HUDEP-2 (cell line): ENCODE measurements around the gene ULBP2.
A peak's percentile ranks its signal among the peaks of the same experiment; 100 is the strongest.
"Not testable (repeated sequence)": the region's sequence is repeated elsewhere in the genome, so short reads cannot be mapped to it uniquely, and the experiment has no call there.

Experiments used
- DNase-seq, 76 experiments: peaks; one replicate each; lab custom pipeline; 2025; ENCODE audit not compliant: unreplicated experiment in 76 of 76; lab: John Stamatoyannopoulos, UW

ULBP2 gene

DNA sequence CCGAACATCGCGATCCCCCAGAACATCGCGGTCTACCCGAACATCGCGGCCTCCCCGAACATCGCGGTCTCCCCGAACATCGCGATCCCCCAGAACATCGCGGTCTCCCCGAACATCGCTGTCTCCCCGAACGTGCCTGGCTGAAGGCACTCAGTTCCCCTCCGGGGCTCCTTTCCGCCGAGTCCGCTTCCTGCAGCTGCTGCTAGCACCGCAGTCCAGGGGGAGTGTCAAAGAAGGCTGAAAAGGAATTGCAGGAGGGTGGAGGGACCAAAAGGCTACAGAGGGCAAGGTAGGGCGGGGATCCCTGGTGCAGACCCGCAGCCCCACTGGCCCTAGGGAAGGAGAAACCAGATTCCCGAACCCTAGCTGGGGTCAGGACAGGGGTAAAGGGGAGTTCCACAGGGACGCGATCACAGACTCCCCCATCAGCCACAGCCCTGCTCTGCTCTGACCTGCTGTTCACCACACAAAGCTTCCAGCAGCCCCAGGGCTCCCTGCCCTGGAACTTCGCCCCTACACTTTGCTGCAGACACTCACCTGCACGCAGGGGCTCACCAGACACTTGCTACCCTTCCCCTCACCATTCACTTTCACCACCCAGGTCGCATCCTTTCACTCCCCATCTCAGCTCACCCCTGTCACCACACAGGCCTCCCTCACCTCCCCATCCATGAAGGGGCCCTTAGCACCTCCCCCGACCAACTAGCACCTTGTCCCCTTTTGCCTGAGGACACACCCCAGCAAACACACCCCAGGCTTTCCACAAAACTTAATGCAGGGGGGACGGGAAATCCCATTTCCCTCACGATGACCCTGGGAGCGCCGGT lies 23.6 kb downstream of the ULBP2 start:
- no peak for DNase-seq

DNA sequence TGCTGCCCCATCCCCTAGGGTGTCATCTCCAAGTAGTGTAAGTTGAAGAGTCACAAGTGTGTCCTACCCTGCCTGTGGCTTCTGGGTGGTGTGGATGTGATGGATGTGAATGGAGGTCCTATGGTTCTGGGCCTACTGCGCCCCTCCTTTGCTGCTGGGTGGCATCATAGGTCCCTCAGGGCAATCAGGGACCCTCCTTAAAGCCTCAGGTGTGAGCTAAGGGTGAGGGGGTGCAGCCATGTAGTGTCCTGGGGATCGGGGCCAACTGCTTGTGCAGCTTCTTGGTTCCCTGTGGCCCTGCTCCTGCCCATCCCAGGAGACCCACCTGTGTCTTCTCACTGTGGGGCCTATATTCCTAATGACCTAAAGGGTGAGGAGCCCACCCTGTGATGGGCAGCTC lies 24.5 kb downstream of the ULBP2 start:
- not testable (repeated sequence) for DNase-seq

DNA sequence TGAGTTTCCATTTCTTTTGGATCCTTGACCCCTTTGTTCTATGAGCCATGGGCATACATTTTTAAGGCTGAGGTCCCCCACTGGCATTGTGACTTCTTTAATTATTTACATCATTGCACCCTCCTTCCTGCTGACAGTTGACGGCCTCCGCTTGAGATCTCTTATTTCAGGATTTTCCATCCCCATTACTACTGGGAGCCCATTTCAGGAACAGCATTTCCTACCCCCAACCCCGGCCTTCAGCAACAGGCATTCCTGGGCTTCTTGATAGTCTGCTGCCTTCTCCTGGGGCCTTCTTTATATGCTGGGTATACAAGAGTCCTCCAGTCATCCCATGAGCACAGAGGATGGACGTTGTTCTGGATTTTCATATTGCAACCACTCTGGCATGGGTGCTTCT lies 25.8 kb downstream of the ULBP2 start:
- no peak for DNase-seq

DNA sequence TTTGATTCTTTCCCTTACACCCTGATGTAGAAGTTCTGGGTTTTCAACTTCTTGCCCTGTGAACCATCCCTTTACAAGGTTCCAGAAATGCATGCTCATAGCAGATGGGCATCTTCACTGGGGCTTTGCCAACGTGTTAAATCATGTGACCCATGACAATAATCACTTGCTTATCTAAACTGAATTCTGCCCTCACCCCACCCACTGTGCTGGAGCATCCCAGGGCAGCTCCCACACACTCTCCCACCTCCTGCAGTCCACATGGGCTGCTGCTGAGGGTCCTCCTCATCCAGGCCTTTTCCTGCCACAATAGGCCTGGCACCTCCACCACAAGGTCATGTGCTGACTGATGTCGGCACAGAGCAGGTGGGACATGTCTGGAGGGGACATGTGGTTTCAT lies 26.2 kb downstream of the ULBP2 start:
- peak in 50 of 76 experiments; percentile 7 to 75 (median 45) for DNase-seq

DNA sequence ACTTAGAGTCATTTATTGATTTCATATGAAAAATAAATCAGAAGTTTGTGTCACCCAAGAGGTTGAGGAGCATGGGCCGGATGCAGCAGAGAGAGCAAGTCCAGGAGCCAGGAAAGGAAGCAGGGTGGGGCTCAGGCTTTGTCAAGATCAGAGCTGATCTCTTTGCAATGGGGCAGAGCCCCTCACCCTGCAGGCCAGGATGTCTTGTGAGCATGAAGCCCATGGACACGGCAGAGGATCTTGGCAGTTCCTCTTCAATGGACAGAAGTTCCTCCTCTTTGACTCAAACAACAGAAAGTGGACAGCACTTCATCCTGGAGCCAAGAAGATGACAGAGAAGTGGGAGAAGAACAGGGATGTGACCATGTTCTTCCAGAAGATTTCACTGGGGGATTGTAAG lies 27.1 kb downstream of the ULBP2 start:
- DNase-seq = not testable (repeated sequence)

DNA sequence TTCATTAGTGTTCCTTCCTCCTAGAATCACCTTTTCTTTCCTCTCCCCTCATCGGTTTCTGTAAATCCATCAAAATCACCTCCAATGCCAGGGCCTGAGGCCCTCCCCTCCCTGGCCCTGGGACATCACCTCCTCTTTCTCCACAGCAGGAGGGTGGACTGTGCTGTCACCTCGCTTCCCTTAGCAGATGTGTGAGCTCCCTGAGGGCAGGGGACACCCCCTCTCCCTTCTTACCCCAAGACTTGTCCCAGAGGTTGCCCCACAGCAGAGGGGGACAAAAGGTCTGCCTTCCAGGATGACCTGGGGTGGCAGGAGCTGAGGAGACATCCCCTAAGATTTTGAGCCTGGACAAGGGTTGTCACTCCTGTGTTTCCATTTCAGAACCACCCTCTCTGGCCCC lies 27.8 kb downstream of the ULBP2 start:
- no peak for DNase-seq

DNA sequence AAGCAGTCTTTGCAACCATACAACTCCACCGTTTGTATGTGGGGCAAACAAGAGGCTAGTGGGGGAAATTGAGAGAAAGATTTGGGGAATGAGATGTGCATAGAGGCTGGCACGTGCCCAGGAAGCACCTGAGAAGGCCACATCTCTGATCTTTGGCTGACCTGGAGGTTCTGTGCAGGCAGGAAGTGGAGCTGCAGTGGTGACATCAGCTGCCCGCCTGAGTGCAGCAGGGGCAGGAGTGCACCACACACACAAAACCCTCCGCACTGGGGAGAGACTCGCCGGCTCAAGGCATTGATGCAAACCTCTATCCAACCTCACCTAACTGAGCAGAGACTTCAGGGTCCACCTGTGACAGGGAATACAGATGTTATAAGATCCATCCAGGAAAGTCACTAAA lies 32.6 kb downstream of the ULBP2 start:
- DNase-seq = not testable (repeated sequence)

DNA sequence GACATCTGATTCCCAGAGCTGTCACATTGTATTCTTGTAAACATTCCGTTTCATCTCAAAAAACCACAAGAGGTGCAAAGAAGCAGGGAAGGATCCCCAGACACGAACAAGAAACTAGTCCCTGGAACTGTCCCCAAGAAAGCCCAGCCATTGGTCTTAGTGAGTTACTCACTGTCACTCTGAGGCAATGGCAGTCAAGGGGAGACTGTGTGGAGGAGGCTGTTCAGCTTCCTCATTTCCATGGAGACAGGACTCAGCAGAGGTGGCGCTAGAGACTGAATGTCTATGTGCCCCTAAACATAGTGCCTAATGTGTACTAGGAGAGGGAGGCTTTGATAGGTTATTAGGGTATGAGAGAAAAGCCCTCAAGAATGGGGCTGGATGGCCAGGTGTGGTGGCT lies 33.0 kb downstream of the ULBP2 start:
- peak in 1 of 76 experiments; percentile 13 for DNase-seq

DNA sequence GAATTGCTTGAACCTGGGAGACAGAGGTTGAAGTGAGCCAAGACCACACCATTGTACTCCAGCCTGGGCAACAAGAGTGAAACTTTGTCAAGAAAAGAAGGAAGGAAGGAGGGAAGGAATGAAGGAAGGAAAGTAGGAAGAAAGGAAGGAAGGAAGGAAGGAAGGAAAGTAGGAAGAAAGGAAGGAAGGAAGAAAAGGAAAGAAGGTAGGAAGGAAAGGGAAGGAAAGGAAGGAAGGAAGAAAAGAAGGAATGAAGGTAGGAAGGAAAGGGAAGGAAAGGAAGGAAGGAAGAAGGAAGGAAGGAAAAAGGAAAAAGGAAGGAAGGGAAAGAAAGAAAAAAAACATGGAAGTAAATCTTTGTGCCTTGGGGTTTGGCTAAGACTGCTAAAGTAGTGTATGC lies 33.6 kb downstream of the ULBP2 start:
- no peak for DNase-seq

DNA sequence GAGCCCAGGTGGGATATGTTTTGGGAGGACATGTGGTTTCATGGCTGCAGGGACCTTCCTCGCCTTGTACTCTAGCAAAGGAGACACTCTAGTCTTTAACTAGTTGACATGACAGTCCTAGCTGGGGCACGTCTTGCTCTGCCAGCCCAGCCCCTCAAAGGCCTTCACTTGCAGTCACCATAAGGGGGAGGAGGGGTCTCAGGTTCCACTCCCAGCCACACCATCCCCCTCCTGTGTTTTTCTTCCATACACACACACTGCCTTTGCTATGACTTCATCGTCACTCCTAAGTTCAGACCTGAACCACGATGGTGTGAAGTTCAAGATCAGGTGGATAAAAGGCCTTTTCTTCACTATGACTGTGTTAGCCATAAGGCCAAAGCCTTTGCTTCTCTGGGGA lies 35.4 kb downstream of the ULBP2 start:
- DNase-seq = no peak

DNA sequence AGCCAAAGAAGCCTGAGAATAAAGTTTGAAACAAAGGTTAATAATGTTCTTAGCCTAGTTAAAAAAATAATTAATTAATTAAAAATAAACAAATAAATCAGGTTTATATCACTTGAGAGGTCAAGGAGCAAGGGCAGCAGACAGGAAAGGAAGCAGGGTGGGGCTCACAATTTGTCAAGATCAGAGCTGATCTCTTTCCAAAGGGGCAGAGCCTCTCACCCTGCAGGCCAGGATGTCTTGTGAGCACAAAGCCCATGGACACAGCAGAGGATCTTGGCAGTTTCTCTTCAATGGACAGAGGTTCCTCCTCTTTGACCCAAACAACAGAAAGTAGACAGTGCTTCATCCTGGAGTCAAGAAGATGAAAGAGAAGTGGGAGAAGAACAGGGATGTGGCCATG lies 36.8 kb downstream of the ULBP2 start:
- no peak for DNase-seq

DNA sequence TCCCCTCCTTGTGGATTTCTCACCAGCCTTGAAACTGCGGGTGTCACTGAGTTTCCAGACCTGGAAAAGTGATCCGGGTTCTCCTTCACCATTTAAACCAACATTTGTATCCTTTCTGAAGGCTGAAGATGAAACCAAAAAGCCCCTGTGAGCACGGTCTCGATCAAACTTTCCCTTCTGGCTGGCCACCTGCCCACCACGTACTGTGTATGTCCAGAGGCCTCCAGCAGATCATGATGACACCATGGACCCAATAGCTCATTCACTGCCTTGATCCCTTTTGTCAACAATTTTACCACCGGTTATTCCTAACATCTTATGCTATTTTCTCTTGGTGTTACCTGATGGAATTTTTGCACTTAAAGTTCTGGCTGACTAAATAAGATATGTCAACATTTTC lies 37.5 kb downstream of the ULBP2 start:
- no peak for DNase-seq

DNA sequence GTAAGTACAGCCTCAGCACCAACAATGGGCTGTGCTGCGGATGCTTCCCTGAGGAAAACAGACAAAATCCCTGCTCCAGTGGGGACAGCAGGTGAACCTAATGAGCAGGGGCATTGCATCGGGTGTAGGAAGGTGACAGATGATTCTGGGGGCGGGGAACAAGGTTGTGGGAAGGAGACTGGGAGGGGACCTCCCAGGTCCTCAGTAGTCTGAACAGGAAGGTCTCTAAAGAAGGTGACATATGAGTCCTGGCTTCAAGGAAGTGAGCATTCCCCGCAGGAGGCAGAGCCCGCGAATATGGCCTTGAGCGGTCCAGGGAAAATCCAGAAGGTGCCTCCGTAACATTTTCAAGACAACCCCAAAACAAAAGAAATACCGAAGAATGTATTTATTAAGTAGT lies 41.3 kb downstream of the ULBP2 start:
- no peak for DNase-seq

DNA sequence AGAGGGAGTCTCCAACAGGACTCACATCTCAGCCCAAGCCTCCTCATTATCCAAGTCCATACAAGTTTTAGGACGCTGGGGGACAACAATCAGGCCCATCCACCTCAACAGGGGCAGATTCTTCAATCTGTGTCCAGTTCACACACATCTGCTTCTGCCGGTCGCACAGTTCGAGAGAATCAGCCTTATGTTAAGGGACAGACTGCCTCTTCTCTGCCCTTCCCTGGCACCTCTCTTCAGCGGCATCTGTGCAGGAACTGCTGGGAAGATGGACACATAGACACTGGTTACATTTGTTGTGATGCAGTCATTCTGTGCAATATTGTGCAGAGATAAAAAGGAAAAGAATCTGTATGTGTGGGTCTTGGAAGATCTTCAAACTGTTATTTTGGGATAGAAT lies 43.0 kb downstream of the ULBP2 start:
- DNase-seq = no peak

DNA sequence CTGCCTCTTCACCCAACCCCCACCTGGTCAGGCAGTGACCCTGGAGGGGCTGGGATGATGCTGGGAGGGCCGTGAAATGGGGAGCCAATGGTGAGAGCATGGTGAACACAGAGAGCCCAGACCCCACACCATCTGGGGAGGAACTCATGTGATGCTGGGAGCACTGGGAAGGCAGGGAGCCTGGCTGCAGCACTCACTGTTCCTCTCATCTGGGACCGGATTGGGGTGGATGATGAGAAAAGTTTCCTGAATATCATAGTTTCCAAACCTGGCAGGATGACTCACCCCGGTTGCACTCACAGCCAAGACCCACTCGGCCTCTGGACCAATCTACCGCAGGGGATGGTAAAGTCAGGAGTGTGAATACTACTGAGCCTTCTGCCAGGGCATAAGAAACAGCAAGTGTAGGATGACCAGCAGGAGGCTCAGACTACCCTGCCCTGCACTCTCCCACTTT lies 43.7 kb downstream of the ULBP2 start:
- DNase-seq = no peak

DNA sequence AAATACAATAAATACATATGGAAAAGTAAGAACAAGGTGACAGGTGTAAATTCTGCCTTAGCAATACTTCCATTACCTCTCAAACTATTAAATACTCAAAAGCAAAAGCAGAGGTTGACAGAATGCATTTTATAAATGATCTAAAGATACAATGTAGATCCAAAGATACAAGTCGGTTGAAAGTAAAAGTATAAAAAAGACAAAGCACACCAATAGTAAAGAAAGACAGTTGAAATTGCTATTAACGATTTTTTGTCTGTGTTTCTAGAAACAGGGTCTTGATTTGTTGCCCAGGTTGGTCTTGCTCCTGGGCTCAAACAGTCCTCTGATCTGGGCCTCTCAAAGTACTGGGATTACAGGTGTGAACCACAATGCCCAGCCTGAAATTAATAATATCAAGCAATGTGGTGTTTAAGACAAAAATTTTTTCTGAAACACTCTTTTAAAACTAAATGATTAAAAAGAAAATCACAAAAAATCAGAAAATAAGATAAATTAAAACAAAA lies 45.8 kb downstream of the ULBP2 start:
- DNase-seq = no peak

DNA sequence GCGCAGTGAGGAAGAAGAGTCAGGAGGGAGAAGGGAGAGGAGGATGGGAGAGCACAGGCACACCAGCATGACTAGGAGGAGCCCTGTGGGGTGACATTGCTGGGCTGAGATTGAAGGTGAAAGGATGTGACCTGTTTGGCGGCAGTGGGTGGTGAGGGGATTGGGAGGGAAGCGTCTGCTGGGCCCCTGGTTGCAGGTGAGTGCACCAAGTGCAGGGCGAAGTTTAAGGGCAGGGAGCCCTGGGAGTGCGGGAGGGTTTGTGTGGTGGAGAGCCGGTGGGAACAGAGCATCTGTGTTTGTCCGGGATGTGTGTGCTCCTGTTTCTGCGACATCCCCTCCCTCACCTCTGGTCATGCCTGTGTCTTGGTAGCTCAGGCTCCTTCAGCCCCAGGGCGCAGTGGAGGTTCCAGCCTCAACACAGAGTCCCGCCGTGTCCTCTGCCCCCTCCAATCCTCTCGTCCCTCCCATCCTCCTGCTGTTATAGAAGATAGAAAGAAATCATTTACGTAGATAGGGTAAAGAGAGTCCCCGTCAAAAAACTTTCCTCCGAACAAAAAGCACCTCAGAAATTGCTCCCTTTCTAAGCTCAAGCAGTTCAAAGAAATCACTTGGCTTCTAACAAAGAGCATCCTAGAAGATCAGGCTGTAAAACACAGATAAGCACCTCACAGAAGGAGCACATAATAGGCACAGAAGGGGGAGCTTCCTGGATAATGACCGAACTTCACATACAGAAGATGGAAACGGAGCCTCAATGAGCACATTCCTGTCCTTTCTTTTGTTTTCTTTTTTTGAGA lies 46.9 kb downstream of the ULBP2 start:
- no peak for DNase-seq

DNA sequence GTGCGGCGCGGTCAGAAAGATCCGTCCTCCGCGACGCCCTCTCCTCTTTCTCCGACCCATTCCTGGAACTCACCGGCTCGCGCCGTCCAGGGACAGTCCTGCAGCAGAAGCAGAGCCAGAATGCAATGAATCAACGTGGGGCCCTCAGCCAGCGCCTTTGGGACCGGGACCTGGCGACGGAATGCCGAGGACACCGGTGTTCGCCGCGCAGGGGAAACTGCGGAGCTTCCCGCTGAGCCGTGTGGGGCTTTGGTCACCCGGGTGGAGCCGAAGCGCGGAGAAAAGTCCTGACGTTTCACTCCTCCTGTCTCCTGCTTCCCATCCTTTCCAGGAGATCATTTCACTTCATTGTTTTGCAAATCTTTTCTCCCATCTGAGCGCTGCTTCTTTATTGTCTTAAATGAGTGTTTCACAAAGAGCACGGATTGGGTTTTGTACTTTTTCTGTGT lies 48.4 kb downstream of the ULBP2 start:
- DNase-seq = no peak

DNA sequence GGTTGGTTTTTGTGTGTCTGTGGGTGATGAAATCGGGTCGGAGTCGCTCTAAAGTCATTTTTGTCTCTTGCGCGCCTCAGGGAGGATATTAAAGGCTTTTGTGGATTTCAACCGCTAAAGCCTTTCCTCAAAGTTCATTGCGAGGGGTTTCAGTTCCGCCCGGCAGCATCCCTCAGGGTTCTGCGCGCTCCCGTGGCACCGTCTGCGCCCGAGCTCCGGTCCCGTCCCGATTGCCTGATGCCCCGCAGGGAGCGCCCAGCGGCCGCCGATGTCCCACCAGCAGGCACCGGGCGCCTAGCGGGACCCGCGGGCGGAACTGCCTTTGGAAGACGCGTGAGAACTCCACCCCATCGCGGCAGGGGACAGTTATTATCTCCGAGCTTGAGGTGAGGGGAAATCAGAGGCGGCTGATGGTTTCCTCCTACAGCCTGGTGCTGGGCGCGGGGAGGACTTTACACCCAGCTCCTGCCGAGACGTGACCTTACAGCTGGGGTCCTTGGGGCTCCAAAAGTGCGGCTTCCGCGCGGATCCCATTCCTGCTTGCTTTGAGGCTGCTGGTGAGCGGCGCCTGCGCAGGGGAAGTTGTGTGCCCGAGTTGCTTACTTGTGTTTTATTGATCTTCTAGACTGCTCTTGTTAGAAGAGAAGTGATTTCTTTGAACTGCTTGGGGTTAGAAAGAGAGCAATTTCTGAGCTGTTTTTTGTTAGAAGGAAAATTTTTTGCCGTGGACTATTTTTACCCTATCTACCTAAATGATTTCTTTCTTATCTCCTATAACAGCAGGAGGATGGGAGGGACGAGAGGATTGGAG lies 49.1 kb downstream of the ULBP2 start:
- peak in 1 of 76 experiments; percentile 13 for DNase-seq

DNA sequence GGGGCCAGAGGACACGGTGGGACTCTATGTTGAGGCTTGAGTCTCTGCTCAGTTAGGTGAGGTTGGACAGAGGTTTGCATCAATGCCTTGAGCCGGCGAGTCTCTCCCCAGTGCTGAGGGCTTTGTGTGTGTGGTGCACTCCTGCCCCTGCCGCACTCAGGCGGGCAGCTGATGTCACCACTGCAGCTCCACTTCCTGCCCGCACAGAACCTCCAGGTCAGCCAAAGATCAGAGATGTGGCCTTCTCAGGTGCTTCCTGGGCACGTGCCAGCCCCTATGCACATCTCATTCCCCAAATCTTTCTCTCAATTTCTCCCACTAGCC lies 49.6 kb downstream of the ULBP2 start:
- DNase-seq = not testable (repeated sequence)

DNA sequence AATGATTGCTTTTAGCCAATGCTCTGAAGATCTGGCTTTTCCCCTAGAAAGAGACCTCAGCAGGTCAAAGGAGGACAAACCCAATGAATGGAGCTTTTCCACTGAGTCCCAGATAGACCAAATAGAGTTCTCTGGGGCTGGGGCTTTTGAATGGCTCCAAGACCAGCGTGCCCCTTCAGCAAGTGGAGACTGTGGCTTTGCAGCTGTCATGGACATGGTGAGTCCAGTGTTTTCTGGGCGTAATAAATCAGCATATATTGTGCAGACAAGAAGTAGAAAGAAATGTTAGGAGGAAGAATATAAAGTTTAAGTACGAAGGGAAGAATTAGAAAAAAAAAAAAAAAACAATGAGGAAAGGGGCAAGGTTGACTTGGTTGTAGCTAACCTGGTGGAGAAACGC lies 50.0 kb downstream of the ULBP2 start:
- no peak for DNase-seq
